Diencephalon (tissue), 1 donor: ENCODE measurements around the gene KIF9. TPM values are rescaled to one million over a fixed set of nuclear protein-coding genes. Genes with fewer than 3 reads are reported as not detected.

Experiments used
- small RNA-seq: library from RNA; depleted of rRNA; stranded (forward); fragments of <200 nt; gene quantifications from one replicate; pipeline ENCODE3, GENCODE V24; 2014
- total RNA-seq: library from RNA; depleted of rRNA; stranded (reverse); fragments of >200 nt; gene quantifications from one replicate; pipeline ENCODE4 v1.2.3, GENCODE V29; 2014

KIF9 gene, protein sequence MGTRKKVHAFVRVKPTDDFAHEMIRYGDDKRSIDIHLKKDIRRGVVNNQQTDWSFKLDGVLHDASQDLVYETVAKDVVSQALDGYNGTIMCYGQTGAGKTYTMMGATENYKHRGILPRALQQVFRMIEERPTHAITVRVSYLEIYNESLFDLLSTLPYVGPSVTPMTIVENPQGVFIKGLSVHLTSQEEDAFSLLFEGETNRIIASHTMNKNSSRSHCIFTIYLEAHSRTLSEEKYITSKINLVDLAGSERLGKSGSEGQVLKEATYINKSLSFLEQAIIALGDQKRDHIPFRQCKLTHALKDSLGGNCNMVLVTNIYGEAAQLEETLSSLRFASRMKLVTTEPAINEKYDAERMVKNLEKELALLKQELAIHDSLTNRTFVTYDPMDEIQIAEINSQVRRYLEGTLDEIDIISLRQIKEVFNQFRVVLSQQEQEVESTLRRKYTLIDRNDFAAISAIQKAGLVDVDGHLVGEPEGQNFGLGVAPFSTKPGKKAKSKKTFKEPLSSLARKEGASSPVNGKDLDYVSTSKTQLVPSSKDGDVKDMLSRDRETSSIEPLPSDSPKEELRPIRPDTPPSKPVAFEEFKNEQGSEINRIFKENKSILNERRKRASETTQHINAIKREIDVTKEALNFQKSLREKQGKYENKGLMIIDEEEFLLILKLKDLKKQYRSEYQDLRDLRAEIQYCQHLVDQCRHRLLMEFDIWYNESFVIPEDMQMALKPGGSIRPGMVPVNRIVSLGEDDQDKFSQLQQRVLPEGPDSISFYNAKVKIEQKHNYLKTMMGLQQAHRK
- total RNA-seq, result 12.5 TPM

DNA sequence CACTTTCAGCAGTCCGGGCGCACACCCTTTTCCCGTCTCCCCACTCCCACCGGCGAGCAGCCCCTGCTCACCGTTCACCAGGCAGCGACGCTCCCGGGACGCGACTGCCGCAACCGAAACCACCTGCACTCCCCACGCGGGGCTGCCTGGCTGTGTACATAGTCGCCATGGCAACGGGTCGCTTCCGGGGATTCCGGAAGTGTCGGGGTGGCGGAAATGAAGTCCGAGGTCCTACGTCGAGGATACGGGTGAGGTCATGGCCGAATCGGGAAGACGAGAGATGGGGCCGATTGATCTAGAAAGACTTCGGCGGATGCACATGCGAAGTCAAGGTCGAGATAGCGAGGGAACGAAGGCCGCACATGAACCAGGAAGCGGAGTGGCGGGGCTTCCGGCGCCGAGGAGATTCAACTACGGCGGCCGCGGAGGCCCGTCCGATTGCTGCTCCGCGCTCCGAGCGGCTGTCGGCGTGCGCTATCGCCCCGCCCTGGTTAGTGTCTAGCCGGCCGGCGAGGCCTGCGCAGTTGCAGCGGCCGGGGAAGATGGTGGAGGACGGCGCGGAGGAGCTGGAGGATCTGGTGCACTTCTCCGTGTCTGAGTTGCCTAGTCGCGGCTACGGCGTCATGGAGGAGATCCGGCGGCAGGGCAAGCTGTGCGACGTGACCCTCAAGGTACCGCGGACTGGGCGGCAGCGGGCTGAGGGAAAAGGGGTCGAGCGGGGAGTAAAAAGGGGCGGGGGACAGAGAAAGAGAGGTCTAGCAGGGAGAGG is at the start of gene KIF9, which contains the start of gene KLHL18:
Gene KIF9 (minus strand): TSS at position 376 of the 769 bp plus-strand sequence. CDS start 5,425 bp downstream, outside the sequence.
Gene KLHL18 (plus strand): TSS at position 521 of the 769 bp plus-strand sequence. CDS start 22 bp downstream, at position 543.

Small RNA genes within 50 kb of the gene (small RNA-seq; reads per million reads assigned to genes)
- 0.80 reads per million, percentile 72 among the genes with 10 or more reads in this experiment for gene SNORD13P3

Other genes starting within 250 kb of the KIF9 start
- gene SETD2, start 118.7 kb downstream of the KIF9 start, total RNA-seq, result 67.6 TPM
- gene KLHL18, start 145 bp upstream of the KIF9 start, total RNA-seq, result 40.1 TPM
- 24.7 TPM for gene PTPN23, start 98.2 kb upstream of the KIF9 start, total RNA-seq
- 71.7 TPM for gene SCAP, start 193.1 kb upstream of the KIF9 start, total RNA-seq
- 42.4 TPM for gene ELP6, start 230.9 kb upstream of the KIF9 start, total RNA-seq